Upper lobe of right lung (tissue), 1 donor: Measurements from ENCODE around the gene CTXN1. TPM values are rescaled to one million over a fixed set of nuclear protein-coding genes. Genes with fewer than 3 reads are reported as not detected.

Experiments used
- ATAC-seq: fragments of 200-7000 bp; cut with Tn5 transposase; one replicate; pipeline ENCODE4 v1.9.1; 2020; ENCODE audit warnings: mild to moderate bottlenecking, moderate library complexity
- DNase-seq: peaks from one replicate; pipeline ENCODE4 v3.0.0-alpha.2; 2020
- H3K27ac ChIP-seq: fragments of 200-600 bp; one replicate; pipeline ENCODE4 v1.8.0; 2022
- H3K27me3 ChIP-seq: fragments of 200-600 bp; one replicate; pipeline ENCODE4 v1.8.0; 2022; ENCODE audit warnings: mild to moderate bottlenecking
- H3K36me3 ChIP-seq: fragments of 200-600 bp; one replicate; pipeline ENCODE4 v1.8.0; 2022
- H3K4me1 ChIP-seq: fragments of 200-600 bp; one replicate; pipeline ENCODE4 v1.8.0; 2022
- H3K4me3 ChIP-seq: fragments of 200-600 bp; one replicate; pipeline ENCODE4 v1.8.0; 2022; ENCODE audit warnings: mild to moderate bottlenecking
- H3K9me3 ChIP-seq: fragments of 200-600 bp; one replicate; pipeline ENCODE4 v1.8.0; 2022
- CTCF ChIP-seq: fragments of 200-600 bp; IDR thresholded peaks from one replicate; pipeline ENCODE4 v1.8.0; 2022; ENCODE audit warnings: antibody characterized with exemption
- intact Hi-C: fragments of 100-400 bp; cut with DNase I; formaldehyde crosslinking; loops from one replicate; pipeline ENCODE4 v1.11.0; 2022
- total RNA-seq: library from RNA; stranded (reverse); fragmentation: NEBNext Ultra II Directional; extraction: Animal tissue kit (Norgen Biotek cat#: 25700); gene quantifications from one replicate; pipeline ENCODE4 v1.2.1, GENCODE V29; 2021
- donor health status: DM: no; HTN: yes; CAD: no; lungs with severe emphysema.

The CTXN1 gene
- total RNA-seq, 1 donor from 2014 or later, result 1.2 TPM

- TF ChIP-seq CTCF, result no peak
- Histone ChIP-seq H3K36me3 (peaks cover 88% of the 10 kb centered on the region), H3K9me3 (no peaks in the 10 kb centered on the region), H3K27me3 (no peaks in the 10 kb centered on the region), H3K27ac (no peak overlapping the region), H3K4me3 (no peak overlapping the region), H3K4me1 (no peaks in the 10 kb centered on the region)
- ATAC-seq (no peak), DNase-seq (no peak)
- intact Hi-C loops, result no loop called here
These were observed 8.1 kb upstream of the CTXN1 start for GRCh38 chr19:7933828-7934725.

GRCh38 chr19:7933411-7933810 is 7.5 kb upstream of the CTXN1 start:
- Histone ChIP-seq H3K27ac (no peak overlapping the region), H3K9me3 (no peaks in the 10 kb centered on the region), H3K36me3 (peaks cover 81% of the 10 kb centered on the region), H3K4me3 (no peak overlapping the region), H3K4me1 (no peaks in the 10 kb centered on the region), H3K27me3 (no peaks in the 10 kb centered on the region)
- ATAC-seq (no peak), DNase-seq (no peak)
- peak; percentile 15 for TF ChIP-seq CTCF
- intact Hi-C loops, result no loop called here

GRCh38 chr19:7932930-7933300 is 7.0 kb upstream of the CTXN1 start:
- Histone ChIP-seq H3K27me3 (no peaks in the 10 kb centered on the region), H3K27ac (no peak overlapping the region), H3K9me3 (no peaks in the 10 kb centered on the region), H3K4me1 (no peaks in the 10 kb centered on the region), H3K36me3 (peaks cover 78% of the 10 kb centered on the region), H3K4me3 (no peak overlapping the region)
- no peak for ATAC-seq
- TF ChIP-seq CTCF, result no peak
- no peak for DNase-seq
- intact Hi-C loops, result no loop called here

GRCh38 chr19:7932276-7932929 is 6.5 kb upstream of the CTXN1 start:
- Histone ChIP-seq H3K4me1 (no peaks in the 10 kb centered on the region), H3K27ac (no peak overlapping the region), H3K4me3 (no peak overlapping the region), H3K36me3 (peaks cover 72% of the 10 kb centered on the region), H3K9me3 (no peaks in the 10 kb centered on the region), H3K27me3 (no peaks in the 10 kb centered on the region)
- TF ChIP-seq CTCF, result no peak
- no peak for DNase-seq
- intact Hi-C loops, result no loop called here
- ATAC-seq, result no peak

GRCh38 chr19:7931221-7932061 is 5.5 kb upstream of the CTXN1 start:
- Histone ChIP-seq H3K4me3 (no peak overlapping the region), H3K9me3 (no peaks in the 10 kb centered on the region), H3K4me1 (peaks cover 4% of the 10 kb centered on the region), H3K27me3 (no peaks in the 10 kb centered on the region), H3K36me3 (peaks cover 63% of the 10 kb centered on the region), H3K27ac (peak overlapping the region; percentile 51)
- no peak for ATAC-seq
- no peak for TF ChIP-seq CTCF
- intact Hi-C loops, result no loop called here
- DNase-seq, result no peak
